ENCODE data around the gene ZDHHC11B.
"Not testable (repeated sequence)": the region's sequence is repeated elsewhere in the genome, so short reads cannot be mapped to it uniquely, and the experiment has no call there.

The ZDHHC11B gene

GRCh38 chr5:751992-752391, 32.5 kb downstream of the ZDHHC11B start:
- WGBS (ENCODE audit: insufficient coverage, insufficient read length) = no CpG with 5 or more reads among the region's 8 CpGs

GRCh38 chr5:751496-751895, 33.0 kb downstream of the ZDHHC11B start:
- Histone ChIP-seq H3K4me1 (ENCODE audit: control insufficient read depth, insufficient read depth, low read length) (no peaks in the 10 kb centered on the region), H3K9me3 (ENCODE audit: control insufficient read depth, insufficient read depth, low read length) (no peaks in the 10 kb centered on the region), H3K27ac (ENCODE audit: low read length) (no peak overlapping the region), H3K4me3 (ENCODE audit: low read length) (no peak overlapping the region), H3K36me3 (ENCODE audit: control insufficient read depth, insufficient read depth, low read length) (no peaks in the 10 kb centered on the region), H3K27me3 (ENCODE audit: control insufficient read depth, insufficient read depth, low read length) (no peaks in the 10 kb centered on the region)
- DNase-seq (ENCODE audit: low read depth, low spot score) = no peak
- no CpG with 5 or more reads among the region's 13 CpGs for WGBS (ENCODE audit: insufficient coverage, insufficient read length)

More at GRCh38 chr5:751992-752391, 32.5 kb downstream of the ZDHHC11B start:
- not testable (repeated sequence) for H3K36me3 ChIP-seq (ENCODE audit: control insufficient read depth, insufficient read depth, low read length); H3K27ac ChIP-seq (ENCODE audit: low read length); H3K4me3 ChIP-seq (ENCODE audit: low read length); H3K4me1 ChIP-seq (ENCODE audit: control insufficient read depth, insufficient read depth, low read length); DNase-seq (ENCODE audit: low read depth, low spot score); H3K9me3 ChIP-seq (ENCODE audit: control insufficient read depth, insufficient read depth, low read length); H3K27me3 ChIP-seq (ENCODE audit: control insufficient read depth, insufficient read depth, low read length)

- not testable (repeated sequence) for H3K27me3 ChIP-seq (ENCODE audit: control insufficient read depth, insufficient read depth, low read length); H3K27ac ChIP-seq (ENCODE audit: low read length); H3K36me3 ChIP-seq (ENCODE audit: control insufficient read depth, insufficient read depth, low read length); H3K9me3 ChIP-seq (ENCODE audit: control insufficient read depth, insufficient read depth, low read length); DNase-seq (ENCODE audit: low read depth, low spot score); H3K4me1 ChIP-seq (ENCODE audit: control insufficient read depth, insufficient read depth, low read length); H3K4me3 ChIP-seq (ENCODE audit: low read length)
- WGBS (ENCODE audit: insufficient coverage, insufficient read length) = no CpG with 5 or more reads among the region's 19 CpGs
These were observed 34.3 kb downstream of the ZDHHC11B start for GRCh38 chr5:750226-750625.

GRCh38 chr5:749101-749670, 35.3 kb downstream of the ZDHHC11B start:
- no peak overlapping the region for H3K27ac ChIP-seq (ENCODE audit: low read length)
- H3K27me3 ChIP-seq (ENCODE audit: control insufficient read depth, insufficient read depth, low read length) = no peaks in the 10 kb centered on the region
- no CpG with 5 or more reads among the region's 14 CpGs for WGBS (ENCODE audit: insufficient coverage, insufficient read length)
- H3K9me3 ChIP-seq (ENCODE audit: control insufficient read depth, insufficient read depth, low read length) = no peaks in the 10 kb centered on the region
- no peaks in the 10 kb centered on the region for H3K4me1 ChIP-seq (ENCODE audit: control insufficient read depth, insufficient read depth, low read length)
- H3K36me3 ChIP-seq (ENCODE audit: control insufficient read depth, insufficient read depth, low read length) = no peaks in the 10 kb centered on the region
- H3K4me3 ChIP-seq (ENCODE audit: low read length) = no peak overlapping the region
- no peak for DNase-seq (ENCODE audit: low read depth, low spot score)

GRCh38 chr5:748011-748980, 36.2 kb downstream of the ZDHHC11B start:
- WGBS (ENCODE audit: insufficient coverage, insufficient read length) = no CpG with 5 or more reads among the region's 18 CpGs
- H3K9me3 ChIP-seq (ENCODE audit: control insufficient read depth, insufficient read depth, low read length); H3K27ac ChIP-seq (ENCODE audit: low read length); H3K27me3 ChIP-seq (ENCODE audit: control insufficient read depth, insufficient read depth, low read length); H3K4me1 ChIP-seq (ENCODE audit: control insufficient read depth, insufficient read depth, low read length); H3K36me3 ChIP-seq (ENCODE audit: control insufficient read depth, insufficient read depth, low read length); H3K4me3 ChIP-seq (ENCODE audit: low read length); DNase-seq (ENCODE audit: low read depth, low spot score): not testable (repeated sequence)

- H3K36me3 ChIP-seq (ENCODE audit: control insufficient read depth, insufficient read depth, low read length); H3K27ac ChIP-seq (ENCODE audit: low read length); H3K4me3 ChIP-seq (ENCODE audit: low read length); H3K27me3 ChIP-seq (ENCODE audit: control insufficient read depth, insufficient read depth, low read length); H3K9me3 ChIP-seq (ENCODE audit: control insufficient read depth, insufficient read depth, low read length); H3K4me1 ChIP-seq (ENCODE audit: control insufficient read depth, insufficient read depth, low read length); DNase-seq (ENCODE audit: low read depth, low spot score): not testable (repeated sequence)
- WGBS (ENCODE audit: insufficient coverage, insufficient read length) = no CpG with 5 or more reads among the region's 9 CpGs
These were observed 37.2 kb downstream of the ZDHHC11B start for GRCh38 chr5:747303-747844.

- H3K36me3 ChIP-seq (ENCODE audit: control insufficient read depth, insufficient read depth, low read length) = no peaks in the 10 kb centered on the region
- no peaks in the 10 kb centered on the region for H3K9me3 ChIP-seq (ENCODE audit: control insufficient read depth, insufficient read depth, low read length)
- H3K27ac ChIP-seq (ENCODE audit: low read length) = no peak overlapping the region
- no peaks in the 10 kb centered on the region for H3K4me1 ChIP-seq (ENCODE audit: control insufficient read depth, insufficient read depth, low read length)
- DNase-seq (ENCODE audit: low read depth, low spot score) = no peak
- H3K4me3 ChIP-seq (ENCODE audit: low read length) = no peak overlapping the region
- no CpG with 5 or more reads among the region's 11 CpGs for WGBS (ENCODE audit: insufficient coverage, insufficient read length)
- H3K27me3 ChIP-seq (ENCODE audit: control insufficient read depth, insufficient read depth, low read length) = no peaks in the 10 kb centered on the region
These were observed 38.2 kb downstream of the ZDHHC11B start for GRCh38 chr5:746258-746761.

GRCh38 chr5:745272-746142, 39.0 kb downstream of the ZDHHC11B start:
- H3K27me3 ChIP-seq (ENCODE audit: control insufficient read depth, insufficient read depth, low read length); H3K9me3 ChIP-seq (ENCODE audit: control insufficient read depth, insufficient read depth, low read length); H3K36me3 ChIP-seq (ENCODE audit: control insufficient read depth, insufficient read depth, low read length); H3K4me3 ChIP-seq (ENCODE audit: low read length); H3K27ac ChIP-seq (ENCODE audit: low read length); DNase-seq (ENCODE audit: low read depth, low spot score); H3K4me1 ChIP-seq (ENCODE audit: control insufficient read depth, insufficient read depth, low read length): not testable (repeated sequence)
- no CpG with 5 or more reads among the region's 23 CpGs for WGBS (ENCODE audit: insufficient coverage, insufficient read length)

- H3K4me3 ChIP-seq (ENCODE audit: low read length); H3K9me3 ChIP-seq (ENCODE audit: control insufficient read depth, insufficient read depth, low read length); H3K4me1 ChIP-seq (ENCODE audit: control insufficient read depth, insufficient read depth, low read length); DNase-seq (ENCODE audit: low read depth, low spot score); H3K36me3 ChIP-seq (ENCODE audit: control insufficient read depth, insufficient read depth, low read length); H3K27me3 ChIP-seq (ENCODE audit: control insufficient read depth, insufficient read depth, low read length); H3K27ac ChIP-seq (ENCODE audit: low read length): not testable (repeated sequence)
- WGBS (ENCODE audit: insufficient coverage, insufficient read length) = 100% methylated on average over 2 of the region's 11 CpGs
These were observed 40.7 kb downstream of the ZDHHC11B start for GRCh38 chr5:743696-744404.
